Measurements from ENCODE around the gene MLXIP.

DNA sequence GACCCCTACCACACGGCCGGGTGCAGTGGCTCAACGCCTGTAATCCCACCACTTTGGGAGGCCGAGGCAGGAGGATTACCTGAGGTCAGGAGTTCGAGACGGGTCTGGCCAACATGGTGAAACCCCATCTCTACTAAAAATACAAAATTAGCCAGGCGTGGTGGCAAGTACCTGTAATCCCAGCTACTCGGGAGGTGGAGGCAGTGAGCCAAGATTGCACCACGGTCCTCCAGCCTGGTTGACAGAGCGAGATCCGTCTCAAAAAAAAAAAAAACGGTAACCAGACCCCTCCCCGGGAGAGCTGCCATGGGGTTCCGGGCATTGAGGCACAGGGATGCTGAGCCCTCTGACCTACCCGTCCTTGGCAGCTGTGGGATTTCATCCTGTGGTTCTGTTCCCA is 35.1 kb upstream of the MLXIP start:
- TF ChIP-seq, protein P1, sequence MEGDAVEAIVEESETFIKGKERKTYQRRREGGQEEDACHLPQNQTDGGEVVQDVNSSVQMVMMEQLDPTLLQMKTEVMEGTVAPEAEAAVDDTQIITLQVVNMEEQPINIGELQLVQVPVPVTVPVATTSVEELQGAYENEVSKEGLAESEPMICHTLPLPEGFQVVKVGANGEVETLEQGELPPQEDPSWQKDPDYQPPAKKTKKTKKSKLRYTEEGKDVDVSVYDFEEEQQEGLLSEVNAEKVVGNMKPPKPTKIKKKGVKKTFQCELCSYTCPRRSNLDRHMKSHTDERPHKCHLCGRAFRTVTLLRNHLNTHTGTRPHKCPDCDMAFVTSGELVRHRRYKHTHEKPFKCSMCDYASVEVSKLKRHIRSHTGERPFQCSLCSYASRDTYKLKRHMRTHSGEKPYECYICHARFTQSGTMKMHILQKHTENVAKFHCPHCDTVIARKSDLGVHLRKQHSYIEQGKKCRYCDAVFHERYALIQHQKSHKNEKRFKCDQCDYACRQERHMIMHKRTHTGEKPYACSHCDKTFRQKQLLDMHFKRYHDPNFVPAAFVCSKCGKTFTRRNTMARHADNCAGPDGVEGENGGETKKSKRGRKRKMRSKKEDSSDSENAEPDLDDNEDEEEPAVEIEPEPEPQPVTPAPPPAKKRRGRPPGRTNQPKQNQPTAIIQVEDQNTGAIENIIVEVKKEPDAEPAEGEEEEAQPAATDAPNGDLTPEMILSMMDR (IDR thresholded peaks at IDR 0.05) = no peak
- no peak for TF ChIP-seq POLR2A (IDR thresholded peaks at IDR 0.05)
- TF ChIP-seq POLR2AphosphoS5 (IDR thresholded peaks at IDR 0.05) = no peak

All from prostate gland (tissue), 2 donors.